SK-N-SH treated with all-trans-retinoic acid at 6 μM for 48 hours (cell line): ENCODE measurements around the gene MED9.

Experiments used
- ATAC-seq: fragments of 200-7000 bp; cut with Tn5 transposase; 3 replicates; pipeline ENCODE4 v1.9.1; 2020; ENCODE audit warnings: mild to moderate bottlenecking, moderate library complexity
- ARNTL ChIP-seq: fragments of 450-650 bp; formaldehyde crosslinking; IDR thresholded peaks from 2 replicates; pipeline ENCODE4 v1.5.0; 2020; ENCODE audit warnings: low read depth, mild to moderate bottlenecking, moderate library complexity, borderline replicate concordance
- BACH2 ChIP-seq: fragments of 250-450 bp; sonication (Bioruptor Pico); IDR thresholded peaks from 2 replicates; pipeline ENCODE4 v1.9.0; 2021; ENCODE audit warnings: mild to moderate bottlenecking, borderline replicate concordance
- CREB5 ChIP-seq: fragments of 250-450 bp; sonication (Bioruptor Pico); IDR thresholded peaks from 2 replicates; pipeline ENCODE4 v1.5.1; 2020; ENCODE audit warnings: low read depth, mild to moderate bottlenecking, moderate library complexity
- CSDC2 ChIP-seq: fragments of 250-450 bp; sonication (Bioruptor Pico); IDR thresholded peaks from 2 replicates; pipeline ENCODE4 v1.5.0; 2020; ENCODE audit warnings: mild to moderate bottlenecking, moderate library complexity
- CSRNP3 ChIP-seq: fragments of 250-450 bp; sonication (Bioruptor Pico); IDR thresholded peaks from 2 replicates; pipeline ENCODE4 v1.5.1; 2021; ENCODE audit warnings: mild to moderate bottlenecking, moderate library complexity
- GLIS3 ChIP-seq: fragments of 250-450 bp; sonication (Bioruptor Pico); IDR thresholded peaks from 2 replicates; pipeline ENCODE4 v1.5.0; 2020; ENCODE audit warnings: mild to moderate bottlenecking, moderate library complexity
- ISL1 ChIP-seq: fragments of 250-450 bp; sonication (Bioruptor Pico); IDR thresholded peaks from 2 replicates; pipeline ENCODE4 v2.1.2; 2022; ENCODE audit warnings: mild to moderate bottlenecking, moderate library complexity
- OSR1 ChIP-seq: fragments of 250-450 bp; sonication (Bioruptor Pico); IDR thresholded peaks from 2 replicates; pipeline ENCODE4 v1.8.0; 2022; ENCODE audit warnings: moderate library complexity, mild to moderate bottlenecking, inconsistent platforms
- PATZ1 ChIP-seq: fragments of 250-450 bp; sonication (Bioruptor Pico); IDR thresholded peaks from 2 replicates; pipeline ENCODE4 v1.8.0; 2020; ENCODE audit warnings: mild to moderate bottlenecking, moderate library complexity, borderline replicate concordance
- POU6F1 ChIP-seq: fragments of 250-450 bp; sonication (Bioruptor Pico); IDR thresholded peaks from 2 replicates; pipeline ENCODE4 v1.8.0; 2021; ENCODE audit warnings: low read depth, mild to moderate bottlenecking, moderate library complexity, borderline replicate concordance
- PPARA ChIP-seq: fragments of 250-450 bp; sonication (Bioruptor Pico); IDR thresholded peaks from 2 replicates; pipeline ENCODE4 v1.5.0; 2020; ENCODE audit warnings: mild to moderate bottlenecking, borderline replicate concordance
- RARB ChIP-seq: fragments of 250-450 bp; sonication (Bioruptor Pico); IDR thresholded peaks from 2 replicates; pipeline ENCODE4 v1.8.0; 2021; ENCODE audit warnings: mild to moderate bottlenecking, moderate library complexity
- SNAI2 ChIP-seq: fragments of 250-450 bp; sonication (Bioruptor Pico); IDR thresholded peaks from 2 replicates; pipeline ENCODE4 v1.5.0; 2020; ENCODE audit warnings: mild to moderate bottlenecking, moderate library complexity
- TCF4 ChIP-seq: fragments of 250-450 bp; sonication (Bioruptor Pico); IDR thresholded peaks from 2 replicates; pipeline ENCODE4 v1.8.0; 2021; ENCODE audit warnings: mild to moderate bottlenecking, moderate library complexity, borderline replicate concordance
- TOX ChIP-seq: fragments of 250-450 bp; sonication (Bioruptor Pico); IDR thresholded peaks from 2 replicates; pipeline ENCODE4 v1.8.0; 2021; ENCODE audit warnings: mild to moderate bottlenecking, moderate library complexity, borderline replicate concordance
- TSHZ2 ChIP-seq: fragments of 250-450 bp; sonication (Bioruptor Pico); IDR thresholded peaks from 2 replicates; pipeline ENCODE4 v1.5.0; 2020; ENCODE audit warnings: mild to moderate bottlenecking, moderate library complexity
- ZC3H10 ChIP-seq: fragments of 250-450 bp; sonication (Bioruptor Pico); IDR thresholded peaks from 2 replicates; pipeline ENCODE4 v1.5.1; 2021; ENCODE audit warnings: mild to moderate bottlenecking, moderate library complexity
- ZFP3 ChIP-seq: fragments of 250-450 bp; sonication (Bioruptor Pico); IDR thresholded peaks from 2 replicates; pipeline ENCODE4 v1.5.0; 2020; ENCODE audit warnings: mild to moderate bottlenecking, moderate library complexity
- ZNF565 ChIP-seq: fragments of 450-650 bp; formaldehyde crosslinking; conservative IDR thresholded peaks from 2 replicates; pipeline ENCODE4 v1.5.0; 2020; ENCODE audit warnings: low read depth, mild to moderate bottlenecking, moderate library complexity
- ZNF70 ChIP-seq: fragments of 450-650 bp; formaldehyde crosslinking; IDR thresholded peaks from 2 replicates; pipeline ENCODE4 v1.5.0; 2020; ENCODE audit warnings: mild to moderate bottlenecking, moderate library complexity

Gene MED9

GRCh38 chr17:17523001-17523730 lies 46.4 kb downstream of the MED9 start:
- TF ChIP-seq PATZ1: no peak
- TF ChIP-seq TCF4 (CRISPR knock-in tag): no peak
- TF ChIP-seq GLIS3: no peak
- TF ChIP-seq TOX (CRISPR knock-in tag): no peak
- no peak for TF ChIP-seq OSR1 (CRISPR knock-in tag)
- no peak for TF ChIP-seq ZFP3
- no peak for TF ChIP-seq CSRNP3 (CRISPR knock-in tag)
- TF ChIP-seq SNAI2 (CRISPR knock-in tag): no peak
- TF ChIP-seq CSDC2 (CRISPR knock-in tag): no peak
- no peak for TF ChIP-seq PPARA (CRISPR knock-in tag)
- TF ChIP-seq ZNF70 (CRISPR knock-in tag): no peak
- no peak for TF ChIP-seq ZC3H10
- TF ChIP-seq ZNF565: no peak
- TF ChIP-seq RARB (CRISPR knock-in tag): no peak
- no peak for TF ChIP-seq ARNTL (CRISPR knock-in tag)
- no peak for TF ChIP-seq ISL1
- TF ChIP-seq TSHZ2: no peak
- TF ChIP-seq POU6F1 (CRISPR knock-in tag): no peak
- no peak for TF ChIP-seq CREB5 (CRISPR knock-in tag)
- no peak for ATAC-seq

- ATAC-seq: no peak
- TF ChIP-seq ZC3H10 (no peak), ZFP3 (no peak), BACH2 (no peak), PATZ1 (no peak), CREB5 (CRISPR knock-in tag) (no peak), TCF4 (CRISPR knock-in tag) (no peak)
Measured at GRCh38 chr17:17523731-17524490, 47.1 kb downstream of the MED9 start.
